ENCODE data around the gene CDH2.

CDH2 gene

GRCh38 chr18:28152754-28153153 lies 24.2 kb downstream of the CDH2 start:
- Histone ChIP-seq H3K4me1 (ENCODE audit: control insufficient read depth, insufficient read depth, low read length, poor library complexity, severe bottlenecking) (no peaks in the 10 kb centered on the region), H3K9me3 (ENCODE audit: control insufficient read depth, low read length) (no peaks in the 10 kb centered on the region), H3K4me3 (ENCODE audit: insufficient read depth, low read depth, low read length, poor library complexity, severe bottlenecking) (no peak overlapping the region), H3K36me3 (ENCODE audit: control insufficient read depth, insufficient read depth, low read length) (no peaks in the 10 kb centered on the region), H3K27ac (ENCODE audit: insufficient read depth, low read length, poor library complexity, severe bottlenecking) (no peak overlapping the region), H3K27me3 (replicated peaks; ENCODE audit: control insufficient read depth, insufficient read depth, low read length, poor library complexity, severe bottlenecking) (no peaks in the 10 kb centered on the region)
- DNase-seq = no peak

DNA sequence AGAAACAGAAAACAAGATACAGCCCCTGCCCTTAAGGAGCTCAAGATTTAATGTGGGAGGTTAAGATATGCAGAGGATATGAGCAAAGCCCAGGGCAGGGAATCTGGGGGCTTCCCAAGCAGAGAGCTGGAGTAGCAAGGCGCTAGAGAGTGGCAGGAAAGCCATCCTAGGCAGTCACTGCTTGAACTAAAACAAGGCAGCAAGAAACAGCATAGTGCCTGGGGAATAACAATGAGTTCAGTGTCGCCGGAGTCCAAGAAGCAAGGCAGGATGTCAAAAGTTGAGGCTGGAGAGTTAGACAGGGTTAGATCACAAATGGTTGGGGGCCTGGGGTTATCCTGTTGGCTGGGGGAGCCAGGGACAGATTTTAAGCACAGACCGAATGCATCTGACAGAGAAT lies 24.6 kb downstream of the CDH2 start:
- Histone ChIP-seq H3K27ac (ENCODE audit: insufficient read depth, low read length, poor library complexity, severe bottlenecking) (no peak overlapping the region), H3K27me3 (replicated peaks; ENCODE audit: control insufficient read depth, insufficient read depth, low read length, poor library complexity, severe bottlenecking) (no peaks in the 10 kb centered on the region), H3K9me3 (ENCODE audit: control insufficient read depth, low read length) (no peaks in the 10 kb centered on the region), H3K4me3 (ENCODE audit: insufficient read depth, low read depth, low read length, poor library complexity, severe bottlenecking) (no peak overlapping the region), H3K36me3 (ENCODE audit: control insufficient read depth, insufficient read depth, low read length) (no peaks in the 10 kb centered on the region), H3K4me1 (ENCODE audit: control insufficient read depth, insufficient read depth, low read length, poor library complexity, severe bottlenecking) (no peaks in the 10 kb centered on the region)
- DNase-seq = no peak

- no peak for DNase-seq
- Histone ChIP-seq H3K27ac (ENCODE audit: insufficient read depth, low read length, poor library complexity, severe bottlenecking) (no peak overlapping the region), H3K4me3 (ENCODE audit: insufficient read depth, low read depth, low read length, poor library complexity, severe bottlenecking) (no peak overlapping the region), H3K27me3 (replicated peaks; ENCODE audit: control insufficient read depth, insufficient read depth, low read length, poor library complexity, severe bottlenecking) (no peaks in the 10 kb centered on the region), H3K36me3 (ENCODE audit: control insufficient read depth, insufficient read depth, low read length) (no peaks in the 10 kb centered on the region), H3K4me1 (ENCODE audit: control insufficient read depth, insufficient read depth, low read length, poor library complexity, severe bottlenecking) (no peaks in the 10 kb centered on the region), H3K9me3 (ENCODE audit: control insufficient read depth, low read length) (no peaks in the 10 kb centered on the region)
Measured at GRCh38 chr18:28151434-28151833, 25.5 kb downstream of the CDH2 start.

GRCh38 chr18:28150925-28151324 lies 26.0 kb downstream of the CDH2 start:
- no peak for DNase-seq

GRCh38 chr18:28149810-28150420 lies 27.0 kb downstream of the CDH2 start:
- Histone ChIP-seq H3K9me3 (ENCODE audit: control insufficient read depth, low read length) (no peaks in the 10 kb centered on the region), H3K36me3 (ENCODE audit: control insufficient read depth, insufficient read depth, low read length) (no peaks in the 10 kb centered on the region), H3K27ac (ENCODE audit: insufficient read depth, low read length, poor library complexity, severe bottlenecking) (no peak overlapping the region), H3K27me3 (replicated peaks; ENCODE audit: control insufficient read depth, insufficient read depth, low read length, poor library complexity, severe bottlenecking) (no peaks in the 10 kb centered on the region), H3K4me3 (ENCODE audit: insufficient read depth, low read depth, low read length, poor library complexity, severe bottlenecking) (no peak overlapping the region), H3K4me1 (ENCODE audit: control insufficient read depth, insufficient read depth, low read length, poor library complexity, severe bottlenecking) (no peaks in the 10 kb centered on the region)
- no peak for DNase-seq

More at GRCh38 chr18:28150925-28151324, 26.0 kb downstream of the CDH2 start:
- no peaks in the 10 kb centered on the region for H3K4me1 ChIP-seq (ENCODE audit: control insufficient read depth, insufficient read depth, low read length, poor library complexity, severe bottlenecking)
- H3K27ac ChIP-seq (ENCODE audit: insufficient read depth, low read length, poor library complexity, severe bottlenecking) = no peak overlapping the region
- no peaks in the 10 kb centered on the region for H3K27me3 ChIP-seq (replicated peaks; ENCODE audit: control insufficient read depth, insufficient read depth, low read length, poor library complexity, severe bottlenecking)
- no peaks in the 10 kb centered on the region for H3K9me3 ChIP-seq (ENCODE audit: control insufficient read depth, low read length)
- no peaks in the 10 kb centered on the region for H3K36me3 ChIP-seq (ENCODE audit: control insufficient read depth, insufficient read depth, low read length)
- no peak overlapping the region for H3K4me3 ChIP-seq (ENCODE audit: insufficient read depth, low read depth, low read length, poor library complexity, severe bottlenecking)

GRCh38 chr18:28147674-28148171 lies 29.2 kb downstream of the CDH2 start:
- H3K9me3 ChIP-seq (ENCODE audit: control insufficient read depth, low read length) = no peaks in the 10 kb centered on the region
- H3K27me3 ChIP-seq (replicated peaks; ENCODE audit: control insufficient read depth, insufficient read depth, low read length, poor library complexity, severe bottlenecking) = no peaks in the 10 kb centered on the region
- no peaks in the 10 kb centered on the region for H3K36me3 ChIP-seq (ENCODE audit: control insufficient read depth, insufficient read depth, low read length)
- no peak for DNase-seq
- no peaks in the 10 kb centered on the region for H3K4me1 ChIP-seq (ENCODE audit: control insufficient read depth, insufficient read depth, low read length, poor library complexity, severe bottlenecking)
- H3K4me3 ChIP-seq (ENCODE audit: insufficient read depth, low read depth, low read length, poor library complexity, severe bottlenecking) = no peak overlapping the region
- H3K27ac ChIP-seq (ENCODE audit: insufficient read depth, low read length, poor library complexity, severe bottlenecking) = no peak overlapping the region

GRCh38 chr18:28143725-28144124 lies 33.2 kb downstream of the CDH2 start:
- Histone ChIP-seq H3K4me1 (ENCODE audit: control insufficient read depth, insufficient read depth, low read length, poor library complexity, severe bottlenecking) (no peaks in the 10 kb centered on the region), H3K27me3 (replicated peaks; ENCODE audit: control insufficient read depth, insufficient read depth, low read length, poor library complexity, severe bottlenecking) (no peaks in the 10 kb centered on the region), H3K27ac (ENCODE audit: insufficient read depth, low read length, poor library complexity, severe bottlenecking) (no peak overlapping the region), H3K9me3 (ENCODE audit: control insufficient read depth, low read length) (no peaks in the 10 kb centered on the region), H3K36me3 (ENCODE audit: control insufficient read depth, insufficient read depth, low read length) (no peaks in the 10 kb centered on the region), H3K4me3 (ENCODE audit: insufficient read depth, low read depth, low read length, poor library complexity, severe bottlenecking) (no peak overlapping the region)
- DNase-seq = no peak

DNA sequence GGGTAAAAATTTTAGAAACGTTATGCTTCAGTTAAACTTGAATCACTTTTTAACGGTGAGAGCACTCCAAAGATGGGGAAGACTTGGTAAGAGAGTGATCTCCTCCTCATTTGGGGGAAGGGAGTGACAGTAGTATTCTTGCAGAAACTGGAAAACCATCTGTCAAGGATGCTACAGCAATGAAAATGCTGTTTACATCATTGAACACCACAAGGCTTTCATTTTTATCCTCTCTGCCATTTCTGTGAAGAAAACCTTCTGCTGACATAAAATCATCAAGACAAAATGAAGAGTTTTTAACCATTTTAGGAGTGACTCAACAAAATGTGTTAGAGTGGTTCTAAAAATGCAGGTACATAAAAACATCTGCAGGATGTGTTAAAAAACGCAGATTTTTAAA lies 38.1 kb downstream of the CDH2 start:
- Histone ChIP-seq H3K4me1 (ENCODE audit: control insufficient read depth, insufficient read depth, low read length, poor library complexity, severe bottlenecking) (no peaks in the 10 kb centered on the region), H3K36me3 (ENCODE audit: control insufficient read depth, insufficient read depth, low read length) (no peaks in the 10 kb centered on the region), H3K4me3 (ENCODE audit: insufficient read depth, low read depth, low read length, poor library complexity, severe bottlenecking) (no peak overlapping the region), H3K27me3 (replicated peaks; ENCODE audit: control insufficient read depth, insufficient read depth, low read length, poor library complexity, severe bottlenecking) (no peaks in the 10 kb centered on the region), H3K27ac (ENCODE audit: insufficient read depth, low read length, poor library complexity, severe bottlenecking) (no peak overlapping the region), H3K9me3 (ENCODE audit: control insufficient read depth, low read length) (no peaks in the 10 kb centered on the region)
- DNase-seq = no peak

DNA sequence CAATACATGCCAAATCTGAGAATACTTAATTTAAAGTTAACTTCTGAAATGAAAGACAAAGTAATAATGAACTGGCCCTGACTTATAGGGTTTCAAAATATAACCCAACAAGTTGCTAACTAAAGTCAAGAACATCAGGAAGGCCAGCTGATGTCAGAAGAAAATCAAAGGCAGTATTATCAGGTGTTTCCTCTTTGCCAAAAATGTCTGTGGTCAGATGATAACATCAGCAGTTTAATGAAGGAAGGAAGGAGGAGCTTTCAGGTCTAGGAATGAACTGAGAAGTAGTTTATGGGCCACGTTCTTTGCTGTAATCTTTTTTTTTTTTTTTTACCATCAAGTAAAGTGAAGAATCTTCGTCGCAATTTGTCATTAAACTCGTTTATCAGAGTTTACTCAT lies 40.9 kb downstream of the CDH2 start:
- DNase-seq = no peak
- Histone ChIP-seq H3K9me3 (ENCODE audit: control insufficient read depth, low read length) (no peaks in the 10 kb centered on the region), H3K36me3 (ENCODE audit: control insufficient read depth, insufficient read depth, low read length) (no peaks in the 10 kb centered on the region), H3K27ac (ENCODE audit: insufficient read depth, low read length, poor library complexity, severe bottlenecking) (no peak overlapping the region), H3K27me3 (replicated peaks; ENCODE audit: control insufficient read depth, insufficient read depth, low read length, poor library complexity, severe bottlenecking) (no peaks in the 10 kb centered on the region), H3K4me1 (ENCODE audit: control insufficient read depth, insufficient read depth, low read length, poor library complexity, severe bottlenecking) (no peaks in the 10 kb centered on the region), H3K4me3 (ENCODE audit: insufficient read depth, low read depth, low read length, poor library complexity, severe bottlenecking) (no peak overlapping the region)

DNA sequence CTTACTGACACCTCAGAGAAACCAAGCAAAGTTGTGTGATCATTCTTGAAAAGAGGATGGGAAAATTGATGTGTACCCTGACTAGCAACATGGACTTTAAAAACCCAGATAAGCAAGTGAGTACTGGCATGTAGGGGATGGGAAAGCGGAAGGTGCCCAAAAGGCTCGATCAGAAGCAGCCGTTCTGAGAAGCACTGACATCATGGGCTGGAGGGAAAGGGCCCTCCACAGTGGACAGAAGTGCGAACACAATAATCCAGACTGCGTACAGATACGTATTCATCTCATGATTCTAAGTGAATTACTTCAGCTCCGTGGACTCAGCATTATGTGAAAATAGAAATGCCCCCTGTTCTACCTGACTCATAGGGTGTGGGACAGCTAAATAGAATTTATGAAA lies 42.2 kb downstream of the CDH2 start:
- Histone ChIP-seq H3K9me3 (ENCODE audit: control insufficient read depth, low read length) (no peaks in the 10 kb centered on the region), H3K4me1 (ENCODE audit: control insufficient read depth, insufficient read depth, low read length, poor library complexity, severe bottlenecking) (no peaks in the 10 kb centered on the region), H3K4me3 (ENCODE audit: insufficient read depth, low read depth, low read length, poor library complexity, severe bottlenecking) (no peak overlapping the region), H3K36me3 (ENCODE audit: control insufficient read depth, insufficient read depth, low read length) (no peaks in the 10 kb centered on the region), H3K27me3 (replicated peaks; ENCODE audit: control insufficient read depth, insufficient read depth, low read length, poor library complexity, severe bottlenecking) (no peaks in the 10 kb centered on the region), H3K27ac (ENCODE audit: insufficient read depth, low read length, poor library complexity, severe bottlenecking) (no peak overlapping the region)
- DNase-seq = no peak
